Posterior cingulate gyrus (tissue), 11 donors: ENCODE data around the gene SYNPO2.
"Not testable (repeated sequence)": the region's sequence is repeated elsewhere in the genome, so short reads cannot be mapped to it uniquely, and the experiment has no call there.

Experiments used
- DNase-seq, 10 donors: peaks; one replicate each; pipeline versions ENCODE4 v3.0.0 to v3.0.0-alpha.2; 2020 to 2021; ENCODE audit warnings: mixed read lengths in 3 of 10
- intact Hi-C: fragments of 100-400 bp; cut with DNase I; formaldehyde crosslinking; loops from one replicate; pipeline ENCODE4 v1.15.1; 2023

The SYNPO2 gene

GRCh38 chr4:119047059-119047458 is 158.4 kb downstream of the SYNPO2 start:
- intact Hi-C loops = loop anchor here (10.0 kb wide), 1 partner anchor 168 kb away; the partner anchor contains the start of gene USP53
- DNase-seq = not testable (repeated sequence)

GRCh38 chr4:119048446-119048845 is 159.8 kb downstream of the SYNPO2 start:
- DNase-seq = no peak
- intact Hi-C loops = loop anchor here (10.0 kb wide), 1 partner anchor 166 kb away; the partner anchor contains the start of gene USP53

- intact Hi-C loops = loop anchor here (10.0 kb wide), 1 partner anchor 165 kb away; the partner anchor contains the start of gene USP53
- no peak for DNase-seq
Measured at GRCh38 chr4:119049342-119049741, 160.7 kb downstream of the SYNPO2 start.

DNA sequence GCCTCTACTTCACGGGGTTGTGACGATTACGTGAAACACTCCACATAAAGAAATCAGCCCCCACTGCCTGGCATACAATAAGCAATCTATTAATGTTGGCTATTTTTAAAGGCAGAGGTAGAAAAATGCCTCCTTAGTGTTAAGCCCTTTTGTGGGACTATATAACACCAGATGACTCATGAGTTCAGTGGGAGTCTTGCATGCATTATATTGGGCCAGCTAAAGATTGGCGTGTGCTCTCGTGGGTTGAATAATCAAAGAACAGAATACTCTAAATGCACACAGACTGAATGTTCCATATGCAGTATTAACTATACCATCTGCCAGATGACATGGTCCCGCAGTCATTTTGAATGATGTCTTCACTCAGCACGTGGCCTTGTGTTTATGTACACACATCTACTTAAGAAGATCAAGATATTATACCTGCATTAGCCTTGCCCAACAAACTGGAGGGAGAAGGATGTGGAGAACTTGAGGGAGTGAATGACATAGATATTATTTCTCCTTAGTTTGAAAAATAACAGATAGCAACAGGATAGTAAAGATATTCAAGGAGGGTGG is 162.0 kb downstream of the SYNPO2 start:
- no peak for DNase-seq

DNA sequence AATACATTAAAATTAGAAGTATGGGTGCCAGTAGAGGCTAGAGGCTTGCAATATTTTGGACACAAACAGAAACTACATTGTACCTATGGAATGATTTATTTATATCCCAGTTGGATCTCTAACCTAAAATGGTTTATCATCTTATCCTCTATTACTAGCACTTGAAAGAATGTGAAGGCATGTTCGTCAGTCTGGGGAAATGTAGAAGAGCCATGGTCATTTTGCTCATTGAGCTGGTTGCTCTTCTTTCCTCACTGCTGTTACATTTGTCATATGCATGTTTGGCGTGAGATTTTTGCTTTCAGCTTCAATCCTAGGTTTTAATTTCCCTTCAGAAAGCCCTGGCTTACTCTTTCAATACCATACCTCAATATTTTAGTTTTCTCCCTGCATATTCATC is 164.6 kb downstream of the SYNPO2 start:
- intact Hi-C loops = no loop called here
- DNase-seq = no peak

More for the DNA sequence above, 162.0 kb downstream of the SYNPO2 start:
- intact Hi-C loops = no loop called here

DNA sequence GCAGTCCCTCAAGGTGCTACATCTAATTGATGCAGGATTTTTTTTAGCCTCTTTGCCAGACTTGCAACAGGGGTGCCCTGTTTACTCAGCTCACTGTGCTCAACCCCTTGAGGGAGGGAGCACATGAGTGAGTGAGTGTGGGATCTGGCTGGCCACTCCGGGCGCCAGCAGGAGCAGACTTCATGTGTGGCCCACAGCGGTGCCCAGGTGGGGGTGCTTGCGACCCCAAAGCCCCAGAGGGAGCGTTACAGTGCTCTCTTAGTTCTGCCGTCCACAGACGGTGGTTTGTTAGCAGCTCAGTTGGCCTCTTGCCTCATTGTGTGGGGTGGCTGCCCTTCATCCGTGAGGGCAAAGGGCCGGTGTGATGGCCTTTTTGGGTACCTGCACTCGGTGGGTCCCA is 165.3 kb downstream of the SYNPO2 start:
- peak in 1 of 10 donors; percentile 64 for DNase-seq
- intact Hi-C loops = no loop called here

DNA sequence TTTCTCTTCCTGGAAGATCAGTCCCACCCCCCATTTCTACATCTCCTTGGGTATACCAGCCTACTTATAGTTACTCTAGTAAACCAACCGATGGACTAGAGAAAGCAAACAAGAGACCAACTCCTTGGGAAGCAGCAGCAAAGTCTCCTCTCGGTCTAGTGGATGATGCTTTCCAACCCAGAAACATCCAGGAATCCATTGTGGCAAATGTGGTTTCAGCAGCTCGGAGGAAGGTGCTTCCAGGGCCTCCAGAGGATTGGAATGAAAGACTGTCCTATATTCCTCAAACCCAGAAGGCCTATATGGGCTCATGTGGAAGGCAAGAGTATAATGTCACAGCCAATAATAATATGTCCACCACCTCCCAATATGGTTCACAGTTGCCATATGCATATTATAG is 168.8 kb downstream of the SYNPO2 start:
- no peak for DNase-seq
- intact Hi-C loops = no loop called here

DNA sequence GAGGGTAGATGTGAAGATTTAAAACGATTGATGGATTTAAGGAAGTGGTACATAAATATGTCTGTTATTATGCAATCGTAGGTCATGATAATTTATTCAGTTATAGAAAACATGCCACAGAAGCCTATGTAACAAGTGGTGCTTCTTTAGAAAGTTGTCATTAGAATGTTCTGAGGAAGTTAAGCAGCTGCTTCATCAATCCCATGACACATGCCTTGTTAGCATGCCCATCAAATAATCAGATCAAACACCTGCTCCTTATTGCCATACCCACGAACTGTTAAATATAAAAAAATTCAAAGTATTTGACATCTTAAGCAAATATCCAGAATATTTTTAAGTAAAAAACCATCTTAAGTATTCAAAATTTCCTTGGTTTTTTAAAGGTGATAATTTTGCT is 170.6 kb downstream of the SYNPO2 start:
- no peak for DNase-seq
- intact Hi-C loops = no loop called here

GRCh38 chr4:119067125-119067524 is 178.5 kb downstream of the SYNPO2 start:
- DNase-seq, intact Hi-C loops: not testable (repeated sequence)

DNA sequence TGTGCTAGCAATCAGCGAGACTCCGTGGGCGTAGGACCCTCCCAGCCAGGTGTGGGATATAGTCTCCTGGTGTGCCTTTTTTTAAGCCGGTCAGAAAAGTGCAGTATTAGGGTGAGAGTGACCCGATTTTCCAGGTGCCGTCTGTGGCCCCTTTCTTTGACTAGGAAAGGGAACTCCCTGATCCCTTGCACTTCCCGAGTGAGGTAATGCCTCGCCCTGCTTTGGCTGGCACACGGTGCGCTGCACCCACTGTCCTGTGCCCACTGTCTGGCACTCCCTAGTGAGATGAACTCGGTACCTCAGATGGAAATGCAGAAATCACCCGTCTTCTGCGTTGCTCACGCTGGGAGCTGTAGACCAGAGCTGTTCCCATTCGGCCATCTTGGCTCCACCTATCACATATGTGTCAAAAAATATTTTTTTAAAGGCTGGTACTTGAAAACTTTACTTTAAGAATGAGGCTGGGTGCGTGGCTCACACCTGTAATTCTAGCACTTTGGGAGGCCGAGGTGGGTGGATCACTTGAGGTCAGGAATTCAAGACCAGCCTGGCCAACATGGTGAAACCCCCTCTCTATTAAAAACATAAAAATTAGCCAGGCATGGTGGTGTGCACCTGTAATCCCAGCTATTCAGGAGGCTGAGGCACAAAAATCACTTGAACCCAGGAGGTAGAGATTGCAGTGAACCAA is 179.2 kb downstream of the SYNPO2 start:
- intact Hi-C loops, DNase-seq: not testable (repeated sequence)

- DNase-seq = no peak
Measured at GRCh38 chr4:119068529-119068962, 179.9 kb downstream of the SYNPO2 start.

DNA sequence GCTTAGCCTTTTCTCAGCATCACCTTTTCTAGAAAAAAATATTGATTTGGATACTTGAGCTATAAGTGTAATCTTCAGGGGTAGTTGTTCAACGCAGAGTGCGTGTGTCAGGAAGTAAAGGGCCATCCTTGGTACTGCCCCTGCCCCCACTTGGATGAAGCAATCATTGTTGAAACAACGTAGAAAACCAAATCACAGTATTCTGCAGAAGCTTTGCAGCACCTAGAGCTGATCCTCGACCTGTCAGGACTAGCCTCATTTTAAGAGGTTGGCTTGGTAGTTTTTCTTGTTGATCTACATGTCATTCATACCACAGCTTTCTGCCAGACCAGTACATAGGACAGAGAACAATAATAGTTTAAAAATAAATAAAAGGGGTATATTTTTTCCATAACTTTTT is 181.6 kb downstream of the SYNPO2 start:
- intact Hi-C loops = no loop called here
- DNase-seq = no peak

More at GRCh38 chr4:119068529-119068962, 179.9 kb downstream of the SYNPO2 start:
- intact Hi-C loops = no loop called here

- intact Hi-C loops = no loop called here
- DNase-seq = no peak
Measured at GRCh38 chr4:119080721-119081541, 192.3 kb downstream of the SYNPO2 start.

DNA sequence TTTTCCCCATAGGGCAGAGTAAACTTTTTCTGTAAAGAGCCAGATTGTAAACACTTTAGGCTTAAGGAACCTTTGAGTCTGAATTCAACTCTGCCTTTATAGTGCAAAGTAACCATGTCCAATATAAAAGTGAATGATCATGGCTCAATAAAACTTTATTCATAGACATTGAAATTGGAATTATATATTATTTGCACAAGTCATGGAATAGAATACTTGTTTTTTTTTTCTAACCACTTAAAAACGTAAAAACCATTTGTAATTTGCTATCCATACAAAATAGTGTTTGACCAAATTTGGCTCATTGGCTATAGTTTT is 192.8 kb downstream of the SYNPO2 start:
- DNase-seq = no peak
- intact Hi-C loops = no loop called here

GRCh38 chr4:119081943-119082342 is 193.3 kb downstream of the SYNPO2 start:
- no peak for DNase-seq

DNA sequence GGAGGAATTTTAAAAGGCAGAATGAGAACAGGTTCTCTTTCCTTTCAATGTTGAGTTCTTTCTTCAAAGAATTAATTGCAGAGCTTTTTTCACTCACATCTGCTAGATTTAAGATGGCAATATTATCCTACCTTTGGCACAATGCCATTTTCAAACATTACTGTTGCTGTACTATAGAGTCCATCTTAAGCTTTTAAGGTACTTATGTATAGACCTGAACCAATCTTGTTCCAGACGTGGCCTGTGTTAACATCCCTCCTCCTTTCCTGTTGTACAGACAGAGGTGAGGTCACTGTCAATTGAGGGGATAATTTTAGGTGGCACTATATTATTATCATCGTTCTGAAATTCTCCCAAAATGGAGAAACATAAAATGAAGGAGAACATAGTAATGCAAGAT is 194.0 kb downstream of the SYNPO2 start:
- DNase-seq = no peak
- intact Hi-C loops = no loop called here

More at GRCh38 chr4:119081943-119082342, 193.3 kb downstream of the SYNPO2 start:
- intact Hi-C loops = no loop called here

- intact Hi-C loops = no loop called here
- DNase-seq = no peak
Measured at GRCh38 chr4:119084513-119084912, 195.9 kb downstream of the SYNPO2 start.

GRCh38 chr4:119087121-119087520 is 198.5 kb downstream of the SYNPO2 start:
- DNase-seq = no peak
- intact Hi-C loops = no loop called here

- DNase-seq = no peak
- intact Hi-C loops = no loop called here
Measured at GRCh38 chr4:119087656-119088055, 199.0 kb downstream of the SYNPO2 start.

- intact Hi-C loops = no loop called here
- no peak for DNase-seq
Measured at GRCh38 chr4:119093042-119093827, 204.6 kb downstream of the SYNPO2 start.
